Lung microvascular endothelial cell (primary cell): ENCODE results near the gene TMEM250. TPM values are rescaled to one million over a fixed set of nuclear protein-coding genes. Genes with fewer than 3 reads are reported as not detected.

Experiments
- DNase-seq, 2 donors: peaks; one replicate each; pipeline versions ENCODE4 v3.0.0 to v3.0.0-alpha.2; 2010; ENCODE audit warnings: low read depth in 2 of 2
- total RNA-seq: library from RNA; depleted of rRNA; stranded (reverse); fragments of >200 nt; gene quantifications from 2 replicates; pipeline ENCODE4 v1.2.1, GENCODE V29; 2014

The TMEM250 gene
- total RNA-seq, 1 donor from 2014 or later: 44.4 TPM

- DNase-seq: peak; percentile 71 to 73
Observed at GRCh38 chr9:136095070-136096058, 23.3 kb downstream of the TMEM250 start, which contains the start of gene NACC2. Gene NACC2, minus strand, starts transcription at chr9:136095289. Its CDS starts 44,768 bp downstream, at chr9:136050521.

- DNase-seq: peak; percentile 51 to 57
Observed at GRCh38 chr9:136093995-136094881, 24.4 kb downstream of the TMEM250 start.

- DNase-seq: peak; percentile 29
Observed at GRCh38 chr9:136093346-136093986, 25.2 kb downstream of the TMEM250 start.

- DNase-seq: no peak
Observed at GRCh38 chr9:136092741-136093140, 25.9 kb downstream of the TMEM250 start.

GRCh38 chr9:136092353-136092650, 26.4 kb downstream of the TMEM250 start:
- DNase-seq: no peak

- DNase-seq: no peak
Observed at GRCh38 chr9:136091582-136092352, 26.9 kb downstream of the TMEM250 start.

GRCh38 chr9:136090768-136091581, 27.7 kb downstream of the TMEM250 start:
- no peak for DNase-seq

- no peak for DNase-seq
Observed at GRCh38 chr9:136090056-136090735, 28.5 kb downstream of the TMEM250 start.

- peak; percentile 55 to 66 for DNase-seq
Observed at GRCh38 chr9:136089697-136090045, 29.0 kb downstream of the TMEM250 start.

GRCh38 chr9:136088939-136089696, 29.6 kb downstream of the TMEM250 start:
- no peak for DNase-seq

- no peak for DNase-seq
Observed at GRCh38 chr9:136088481-136088938, 30.2 kb downstream of the TMEM250 start.

- no peak for DNase-seq
Observed at GRCh38 chr9:136087741-136088480, 30.8 kb downstream of the TMEM250 start.

GRCh38 chr9:136086951-136087740, 31.5 kb downstream of the TMEM250 start:
- DNase-seq: no peak

- no peak for DNase-seq
Observed at GRCh38 chr9:136086213-136086881, 32.3 kb downstream of the TMEM250 start.

GRCh38 chr9:136085815-136086212, 32.9 kb downstream of the TMEM250 start:
- no peak for DNase-seq
